HepG2 (cell line): ENCODE results near the gene TRIM44. TPM values are rescaled to one million over a fixed set of nuclear protein-coding genes. Genes with fewer than 3 reads are reported as not detected.

Experiments used
- ARNTL ChIP-seq: sonication (generic); formaldehyde crosslinking; IDR thresholded peaks from 2 replicates; pipeline ENCODE4 v1.4.0; 2020; ENCODE audit warnings: mild to moderate bottlenecking, missing genetic modification reagents
- BRD4 ChIP-seq: sonication (generic); formaldehyde crosslinking; IDR thresholded peaks from 2 replicates; pipeline ENCODE4 v1.4.0; 2020; ENCODE audit warnings: missing genetic modification reagents
- FOSL1 ChIP-seq: sonication (generic); formaldehyde crosslinking; IDR thresholded peaks from 2 replicates; pipeline ENCODE4 v1.9.0; 2021; ENCODE audit warnings: missing genetic modification reagents, borderline replicate concordance
- GATAD1 ChIP-seq: IDR thresholded peaks from 2 replicates; pipeline ENCODE4 v1.6.1; 2016; ENCODE audit warnings: missing genetic modification reagents, missing compliant biosample characterization
- HNRNPL ChIP-seq: fragments of 200-400 bp; formaldehyde crosslinking; IDR thresholded peaks from 2 replicates; pipeline ENCODE4 v1.6.1; 2017; ENCODE audit warnings: mild to moderate bottlenecking, low read depth, low read length
- MBD4 ChIP-seq: IDR thresholded peaks from 2 replicates; pipeline ENCODE4 v1.6.1; 2012; ENCODE audit warnings: low read length, inconsistent platforms, borderline replicate concordance
- RCOR2 ChIP-seq: IDR thresholded peaks from 2 replicates; pipeline ENCODE4 v1.6.1; 2016; ENCODE audit warnings: missing biosample characterization, missing genetic modification reagents
- SATB2 ChIP-seq: sonication (generic); formaldehyde crosslinking; IDR thresholded peaks from 2 replicates; pipeline ENCODE4 v1.5.0; 2020; ENCODE audit warnings: missing genetic modification reagents
- SYNCRIP ChIP-seq: fragments of 200-400 bp; formaldehyde crosslinking; IDR thresholded peaks from 2 replicates; pipeline ENCODE4 v1.6.1; 2018; ENCODE audit warnings: mild to moderate bottlenecking, low read depth, low read length; ENCODE audit not compliant: insufficient read depth
- ZNF224 ChIP-seq: sonication (generic); formaldehyde crosslinking; IDR thresholded peaks from 2 replicates; pipeline ENCODE4 v1.5.0; 2020; ENCODE audit warnings: mild to moderate bottlenecking, missing genetic modification reagents
- ZNF318 ChIP-seq: sonication (generic); formaldehyde crosslinking; IDR thresholded peaks from 2 replicates; pipeline ENCODE4 v1.4.0; 2020; ENCODE audit warnings: mild to moderate bottlenecking, missing genetic modification reagents
- ZNF543 ChIP-seq: sonication (generic); formaldehyde crosslinking; IDR thresholded peaks from 2 replicates; pipeline ENCODE4 v1.4.0; 2020; ENCODE audit warnings: mild to moderate bottlenecking, missing genetic modification reagents
- ZNF781 ChIP-seq: sonication (generic); formaldehyde crosslinking; IDR thresholded peaks from 2 replicates; pipeline ENCODE4 v1.5.1; 2020; ENCODE audit warnings: borderline replicate concordance, mild to moderate bottlenecking, missing genetic modification reagents; ENCODE audit errors: not compliant biosample characterization
- polyA plus RNA-seq, 8 experiments: library from polyadenylated mRNA; depleted of rRNA in 3 of 8; stranded (reverse) in 7 of 8; unstranded in 1 of 8; fragments of >200 nt; fragmentation: Illumina TruSeq in 4 of 8; extraction: Trizol in 4 of 8; gene quantifications; 2 replicates each; pipeline versions ENCODE4 v1.2.1 to v1.2.3, GENCODE V29; 2011 to 2016; ENCODE audit warnings: low read depth in 4 of 8, missing spikeins in 1 of 8, mixed read lengths in 1 of 8; ENCODE audit not compliant: insufficient read depth in 1 of 8
- total RNA-seq, 5 experiments: library from RNA; depleted of rRNA; stranded (reverse); fragments of >200 nt; fragmentation: Illumina TruSeq; extraction: Trizol; gene quantifications; 2 replicates each; pipeline ENCODE4 v1.2.3, GENCODE V29; 2016; ENCODE audit warnings: low read depth in 1 of 5
- TF ChIP-seq, protein P1 (sequence below): sonication (generic); formaldehyde crosslinking; IDR thresholded peaks from 2 replicates; pipeline ENCODE4 v1.5.0; 2020; ENCODE audit warnings: missing genetic modification reagents, mild to moderate bottlenecking, borderline replicate concordance
- TF ChIP-seq, protein P2 (sequence below): sonication (generic); formaldehyde crosslinking; IDR thresholded peaks from 2 replicates; pipeline ENCODE4 v1.4.0; 2020; ENCODE audit warnings: mild to moderate bottlenecking, missing genetic modification reagents
- TF ChIP-seq, protein P3 (sequence below): sonication (generic); formaldehyde crosslinking; IDR thresholded peaks from 2 replicates; pipeline ENCODE4 v1.5.0; 2020; ENCODE audit warnings: mild to moderate bottlenecking, missing genetic modification reagents

The TRIM44 gene
- total and polyA plus RNA-seq, 2 of the 13 experiments (the other 11 are each of a cell fraction or from before 2014, with no cell fraction given): 22.7 to 50.3 TPM

DNA sequence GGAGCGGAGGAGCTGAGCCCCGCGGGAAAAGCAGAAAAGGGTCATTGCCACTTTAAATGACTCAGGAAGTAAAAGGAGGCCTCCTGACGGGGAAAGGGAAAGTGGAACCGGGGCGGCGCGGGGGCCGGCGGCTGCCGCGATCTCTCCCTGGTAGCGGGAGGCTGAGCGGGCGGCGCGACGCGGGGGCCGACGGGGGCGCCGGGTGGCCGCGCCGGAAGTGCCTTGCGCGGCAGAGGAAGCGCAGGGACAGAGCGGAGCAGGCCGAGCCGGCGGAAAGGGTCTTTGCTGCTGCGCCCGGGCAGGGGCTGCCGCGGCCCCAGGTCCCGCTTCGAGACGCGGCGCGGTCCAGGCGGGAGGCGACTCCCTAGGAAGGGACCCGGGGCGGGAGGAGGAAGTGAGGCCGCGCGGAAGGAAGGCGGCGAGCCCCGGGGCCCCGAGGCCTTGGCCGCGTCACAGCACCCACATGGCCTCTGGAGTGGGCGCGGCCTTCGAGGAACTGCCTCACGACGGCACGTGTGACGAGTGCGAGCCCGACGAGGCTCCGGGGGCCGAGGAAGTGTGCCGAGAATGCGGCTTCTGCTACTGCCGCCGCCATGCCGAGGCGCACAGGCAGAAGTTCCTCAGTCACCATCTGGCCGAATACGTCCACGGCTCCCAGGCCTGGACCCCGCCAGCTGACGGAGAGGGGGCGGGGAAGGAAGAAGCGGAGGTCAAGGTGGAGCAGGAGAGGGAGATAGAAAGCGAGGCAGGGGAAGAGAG is at the start of gene TRIM44 (continued):
- TF ChIP-seq BRD4 (CRISPR knock-in tag) (peak; percentile 93), ZNF543 (CRISPR knock-in tag) (peak; percentile 98), ARNTL (CRISPR knock-in tag) (peak; percentile 90), FOSL1 (CRISPR knock-in tag) (peak; percentile 58), ZNF781 (CRISPR knock-in tag) (peak; percentile 99), HNRNPL (no peak), ZNF318 (CRISPR knock-in tag) (peak; percentile 99), SATB2 (CRISPR knock-in tag) (peak; percentile 97), ZNF224 (CRISPR knock-in tag) (peak; percentile 90), MBD4 (no peak), RCOR2 (CRISPR knock-in tag) (no peak), SYNCRIP (no peak), GATAD1 (peak; percentile 72; the same call in 1 of the 2 replicates)
- TF ChIP-seq, protein P1, sequence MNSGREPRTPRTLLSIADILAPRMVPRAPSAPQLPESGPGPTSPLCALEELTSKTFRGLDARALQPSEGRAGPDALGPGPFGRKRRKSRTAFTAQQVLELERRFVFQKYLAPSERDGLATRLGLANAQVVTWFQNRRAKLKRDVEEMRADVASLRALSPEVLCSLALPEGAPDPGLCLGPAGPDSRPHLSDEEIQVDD (CRISPR knock-in tag): peak; percentile 99
- TF ChIP-seq, protein P2, sequence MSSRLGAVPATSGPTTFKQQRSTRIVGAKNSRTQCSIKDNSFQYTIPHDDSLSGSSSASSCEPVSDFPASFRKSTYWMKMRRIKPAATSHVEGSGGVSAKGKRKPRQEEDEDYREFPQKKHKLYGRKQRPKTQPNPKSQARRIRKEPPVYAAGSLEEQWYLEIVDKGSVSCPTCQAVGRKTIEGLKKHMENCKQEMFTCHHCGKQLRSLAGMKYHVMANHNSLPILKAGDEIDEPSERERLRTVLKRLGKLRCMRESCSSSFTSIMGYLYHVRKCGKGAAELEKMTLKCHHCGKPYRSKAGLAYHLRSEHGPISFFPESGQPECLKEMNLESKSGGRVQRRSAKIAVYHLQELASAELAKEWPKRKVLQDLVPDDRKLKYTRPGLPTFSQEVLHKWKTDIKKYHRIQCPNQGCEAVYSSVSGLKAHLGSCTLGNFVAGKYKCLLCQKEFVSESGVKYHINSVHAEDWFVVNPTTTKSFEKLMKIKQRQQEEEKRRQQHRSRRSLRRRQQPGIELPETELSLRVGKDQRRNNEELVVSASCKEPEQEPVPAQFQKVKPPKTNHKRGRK (CRISPR knock-in tag): peak; percentile 86; the same call in 1 of the 2 replicates
- TF ChIP-seq, protein P3, sequence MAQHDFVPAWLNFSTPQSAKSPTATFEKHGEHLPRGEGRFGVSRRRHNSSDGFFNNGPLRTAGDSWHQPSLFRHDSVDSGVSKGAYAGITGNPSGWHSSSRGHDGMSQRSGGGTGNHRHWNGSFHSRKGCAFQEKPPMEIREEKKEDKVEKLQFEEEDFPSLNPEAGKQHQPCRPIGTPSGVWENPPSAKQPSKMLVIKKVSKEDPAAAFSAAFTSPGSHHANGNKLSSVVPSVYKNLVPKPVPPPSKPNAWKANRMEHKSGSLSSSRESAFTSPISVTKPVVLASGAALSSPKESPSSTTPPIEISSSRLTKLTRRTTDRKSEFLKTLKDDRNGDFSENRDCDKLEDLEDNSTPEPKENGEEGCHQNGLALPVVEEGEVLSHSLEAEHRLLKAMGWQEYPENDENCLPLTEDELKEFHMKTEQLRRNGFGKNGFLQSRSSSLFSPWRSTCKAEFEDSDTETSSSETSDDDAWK (CRISPR knock-in tag): no peak
